HG02973 (cell line): ENCODE data around the gene UNC5CL.

Experiments used
- ATAC-seq: cut with Tn5 transposase; IDR thresholded peaks from one replicate; pipeline ENCODE4 v1.9.1; 2021; ENCODE audit warnings: moderate library complexity; ENCODE audit not compliant: unreplicated experiment

The UNC5CL gene

GRCh38 chr6:41039060-41039998 lies at the start of gene UNC5CL:
Gene UNC5CL (minus strand): TSS chr6:41039221. CDS start chr6:41035074, 4,147 bp downstream.
- ATAC-seq = no peak

- ATAC-seq = no peak
Observed at GRCh38 chr6:41088451-41088850, 49.4 kb upstream of the UNC5CL start.

- ATAC-seq = no peak
Observed at GRCh38 chr6:41085182-41085581, 46.2 kb upstream of the UNC5CL start.

GRCh38 chr6:41083072-41083471 lies 44.1 kb upstream of the UNC5CL start:
- no peak for ATAC-seq

GRCh38 chr6:41080621-41081020 lies 41.6 kb upstream of the UNC5CL start:
- no peak for ATAC-seq

GRCh38 chr6:41079080-41079479 lies 40.1 kb upstream of the UNC5CL start:
- no peak for ATAC-seq

- ATAC-seq = no peak
Observed at GRCh38 chr6:41078101-41078500, 39.1 kb upstream of the UNC5CL start.

- no peak for ATAC-seq
Observed at GRCh38 chr6:41077536-41077935, 38.5 kb upstream of the UNC5CL start.

GRCh38 chr6:41075651-41076626 lies 36.9 kb upstream of the UNC5CL start:
- ATAC-seq = no peak

GRCh38 chr6:41074692-41075436 lies 35.8 kb upstream of the UNC5CL start:
- ATAC-seq = no peak

- no peak for ATAC-seq
Observed at GRCh38 chr6:41073968-41074691, 35.1 kb upstream of the UNC5CL start.

- no peak for ATAC-seq
Observed at GRCh38 chr6:41073203-41073967, 34.4 kb upstream of the UNC5CL start.

- ATAC-seq = peak; percentile 52
Observed at GRCh38 chr6:41072836-41073202, 33.8 kb upstream of the UNC5CL start, which contains the start of gene NFYA. Gene NFYA (plus strand): TSS chr6:41072974. CDS start chr6:41079090, 6,116 bp downstream.

GRCh38 chr6:41071923-41072835 lies 33.2 kb upstream of the UNC5CL start, which contains the start of gene OARD1:
Gene OARD1 (minus strand): TSS chr6:41072356. CDS start chr6:41071634, 722 bp downstream.
- peak; percentile 64 for ATAC-seq

GRCh38 chr6:41071501-41071922 lies 32.5 kb upstream of the UNC5CL start:
- ATAC-seq = no peak

GRCh38 chr6:41066867-41067304 lies 27.9 kb upstream of the UNC5CL start:
- no peak for ATAC-seq

GRCh38 chr6:41065550-41066026 lies 26.6 kb upstream of the UNC5CL start:
- no peak for ATAC-seq

- no peak for ATAC-seq
Observed at GRCh38 chr6:41064841-41065240, 25.8 kb upstream of the UNC5CL start.
